Neural cell (in vitro differentiated cells): ENCODE measurements around the gene TCF23. TPM values are rescaled to one million over a fixed set of nuclear protein-coding genes. Genes with fewer than 3 reads are reported as not detected.

ENCODE experiments used
- H2AFZ ChIP-seq: fragments of 200-600, 300-800 bp; sonication (generic), shearing (Covaris generic); 2 replicates; pipeline ENCODE4 v1.6.0; 2014; ENCODE audit warnings: low read depth, mild to moderate bottlenecking, antibody characterized with exemption, low read length, moderate library complexity
- H3F3A ChIP-seq: fragments of 200-600 bp; shearing (Covaris generic); 2 replicates; pipeline ENCODE4 v1.6.1; 2016; ENCODE audit warnings: mild to moderate bottlenecking, moderate library complexity, mixed read lengths, antibody characterized with exemption, low read length; ENCODE audit not compliant: insufficient read depth, poor library complexity, severe bottlenecking
- H3K27ac ChIP-seq: fragments of 200-600, 300-800 bp; sonication (generic), shearing (Covaris generic); 2 replicates; pipeline ENCODE4 v1.5.1; 2014; ENCODE audit warnings: mild to moderate bottlenecking, low read length, moderate library complexity
- H3K27me3 ChIP-seq: fragments of 300-800, 200-600 bp; sonication (generic), shearing (Covaris generic); 2 replicates; pipeline ENCODE4 v1.6.0; 2014; ENCODE audit warnings: mild to moderate bottlenecking, low read depth, low read length, moderate library complexity; ENCODE audit not compliant: insufficient read depth
- H3K36me3 ChIP-seq: fragments of 300-800, 200-600 bp; sonication (generic), shearing (Covaris generic); 2 replicates; pipeline ENCODE4 v1.5.1; 2014; ENCODE audit warnings: mild to moderate bottlenecking, antibody characterized with exemption, low read length, moderate library complexity; ENCODE audit not compliant: insufficient read depth
- H3K4me2 ChIP-seq: fragments of 300-800, 200-600 bp; sonication (generic), shearing (Covaris generic); 2 replicates; pipeline ENCODE4 v1.6.0; 2014; ENCODE audit warnings: mild to moderate bottlenecking, low read length
- H3K4me3 ChIP-seq: fragments of 300-800, 200-600 bp; sonication (generic), shearing (Covaris generic); 2 replicates; pipeline ENCODE4 v1.5.1; 2014; ENCODE audit warnings: mild to moderate bottlenecking, low read length, moderate library complexity
- H3K79me2 ChIP-seq: fragments of 200-600 bp; shearing (Covaris generic); replicated peaks from 2 replicates; pipeline ENCODE4 v1.6.0; 2014; ENCODE audit warnings: mild to moderate bottlenecking, low read length, moderate library complexity; ENCODE audit not compliant: insufficient read depth
- H3K9ac ChIP-seq: fragments of 300-800, 200-600 bp; sonication (generic), shearing (Covaris generic); 2 replicates; pipeline ENCODE4 v1.6.1; 2016; ENCODE audit warnings: mild to moderate bottlenecking, low read length, mixed read lengths
- H3K9me2 ChIP-seq: fragments of 200-600 bp; shearing (Covaris generic); 2 replicates; pipeline ENCODE4 v1.6.1; 2016; ENCODE audit warnings: mild to moderate bottlenecking, low read length, mixed read lengths; ENCODE audit not compliant: insufficient read depth
- H3K9me3 ChIP-seq: fragments of 200-600, 300-800 bp; sonication (generic), shearing (Covaris generic); 2 replicates; pipeline ENCODE4 v1.6.1; 2016; ENCODE audit warnings: mild to moderate bottlenecking, mixed run types, low read length, moderate library complexity, mixed read lengths
- H4K20me1 ChIP-seq: fragments of 200-600 bp; shearing (Covaris generic); 2 replicates; pipeline ENCODE4 v1.6.1; 2016; ENCODE audit warnings: mild to moderate bottlenecking, mixed run types; ENCODE audit not compliant: insufficient read depth
- EP300 ChIP-seq: fragments of 450-650 bp; conservative IDR thresholded peaks from 2 replicates; pipeline ENCODE4 v1.6.1; 2014; ENCODE audit warnings: antibody characterized with exemption, mild to moderate bottlenecking, moderate library complexity; ENCODE audit not compliant: poor library complexity, severe bottlenecking
- EZH2 ChIP-seq: fragments of 200-600, 300-800 bp; shearing (Covaris generic), sonication (generic); IDR thresholded peaks from 2 replicates; pipeline ENCODE4 v1.6.1; 2014; ENCODE audit warnings: antibody characterized with exemption, low read length, borderline replicate concordance, mild to moderate bottlenecking; ENCODE audit not compliant: insufficient read depth, poor library complexity, severe bottlenecking
- MXI1 ChIP-seq: fragments of 450-650 bp; conservative IDR thresholded peaks from 2 replicates; pipeline ENCODE4 v1.6.1; 2014; ENCODE audit warnings: antibody characterized with exemption, mild to moderate bottlenecking; ENCODE audit not compliant: poor library complexity, severe bottlenecking
- POLR2AphosphoS5 ChIP-seq: IDR thresholded peaks from 2 replicates; pipeline ENCODE4 v1.6.1; 2012
- RAD21 ChIP-seq: fragments of 450-650 bp; conservative IDR thresholded peaks from 2 replicates; pipeline ENCODE4 v1.6.1; 2014; ENCODE audit warnings: antibody characterized with exemption, mild to moderate bottlenecking, moderate library complexity
- REST ChIP-seq: IDR thresholded peaks from 2 replicates; pipeline ENCODE4 v1.6.1; 2012; ENCODE audit warnings: borderline replicate concordance
- SMC3 ChIP-seq: fragments of 450-650 bp; conservative IDR thresholded peaks from 2 replicates; pipeline ENCODE4 v1.6.1; 2014; ENCODE audit warnings: antibody characterized with exemption, mild to moderate bottlenecking, moderate library complexity; ENCODE audit not compliant: poor library complexity
- TAF1 ChIP-seq: IDR thresholded peaks from 2 replicates; pipeline ENCODE4 v1.6.1; 2012; ENCODE audit warnings: low read depth
- polyA plus RNA-seq: library from polyadenylated mRNA; depleted of rRNA; stranded (reverse); fragments of >200 nt; gene quantifications from 2 replicates; pipeline ENCODE4 v1.2.3, GENCODE V29; 2014
- TF ChIP-seq, protein P1 (sequence below): fragments of 450-650 bp; IDR thresholded peaks from 2 replicates; pipeline ENCODE4 v1.5.1; 2014; ENCODE audit warnings: antibody characterized with exemption, mild to moderate bottlenecking, moderate library complexity; ENCODE audit not compliant: poor library complexity, severe bottlenecking

The TCF23 gene
- polyA plus RNA-seq, 1 donor from 2014 or later: not detected

DNA sequence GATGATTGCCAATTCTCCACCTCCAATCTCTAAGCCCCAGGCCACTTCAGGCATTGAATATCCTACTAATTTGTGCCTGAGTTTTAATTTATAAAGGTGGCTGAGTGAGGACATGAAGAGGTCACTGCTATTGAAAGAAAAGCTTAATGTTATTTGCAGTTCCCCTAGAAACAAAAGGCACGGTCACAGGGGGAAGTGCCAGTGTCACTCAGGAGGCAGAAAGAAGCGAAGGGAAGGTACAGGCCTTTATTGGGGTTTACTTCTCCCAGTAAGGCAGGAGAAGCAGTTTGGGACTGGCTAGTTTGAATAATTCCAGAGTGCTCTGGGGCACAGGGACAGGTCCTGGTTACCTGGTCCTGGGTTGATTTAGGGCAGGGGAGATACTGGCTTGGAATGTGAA is 26.9 kb upstream of the TCF23 start:
- Histone ChIP-seq H3K9ac (no peak overlapping the region), H3K27ac (no peak overlapping the region), H3K9me3 (no peaks in the 10 kb centered on the region), H3K36me3 (no peaks in the 10 kb centered on the region), H3K9me2 (no peaks in the 10 kb centered on the region), H3F3A (no peaks in the 10 kb centered on the region), H3K79me2 (no peaks in the 10 kb centered on the region), H3K4me2 (no peak overlapping the region), H3K27me3 (peaks cover 29% of the 10 kb centered on the region), H3K4me3 (no peak overlapping the region), H2AFZ (no peak overlapping the region), H4K20me1 (no peaks in the 10 kb centered on the region)
- no peak for TF ChIP-seq EZH2
- TF ChIP-seq MXI1: no peak
- TF ChIP-seq, protein P1, sequence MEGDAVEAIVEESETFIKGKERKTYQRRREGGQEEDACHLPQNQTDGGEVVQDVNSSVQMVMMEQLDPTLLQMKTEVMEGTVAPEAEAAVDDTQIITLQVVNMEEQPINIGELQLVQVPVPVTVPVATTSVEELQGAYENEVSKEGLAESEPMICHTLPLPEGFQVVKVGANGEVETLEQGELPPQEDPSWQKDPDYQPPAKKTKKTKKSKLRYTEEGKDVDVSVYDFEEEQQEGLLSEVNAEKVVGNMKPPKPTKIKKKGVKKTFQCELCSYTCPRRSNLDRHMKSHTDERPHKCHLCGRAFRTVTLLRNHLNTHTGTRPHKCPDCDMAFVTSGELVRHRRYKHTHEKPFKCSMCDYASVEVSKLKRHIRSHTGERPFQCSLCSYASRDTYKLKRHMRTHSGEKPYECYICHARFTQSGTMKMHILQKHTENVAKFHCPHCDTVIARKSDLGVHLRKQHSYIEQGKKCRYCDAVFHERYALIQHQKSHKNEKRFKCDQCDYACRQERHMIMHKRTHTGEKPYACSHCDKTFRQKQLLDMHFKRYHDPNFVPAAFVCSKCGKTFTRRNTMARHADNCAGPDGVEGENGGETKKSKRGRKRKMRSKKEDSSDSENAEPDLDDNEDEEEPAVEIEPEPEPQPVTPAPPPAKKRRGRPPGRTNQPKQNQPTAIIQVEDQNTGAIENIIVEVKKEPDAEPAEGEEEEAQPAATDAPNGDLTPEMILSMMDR: no peak
- no peak for TF ChIP-seq POLR2AphosphoS5
- no peak for TF ChIP-seq SMC3
- no peak for TF ChIP-seq RAD21
- no peak for TF ChIP-seq EP300
- TF ChIP-seq REST: no peak

- Histone ChIP-seq H3K27ac (no peak overlapping the region), H3K36me3 (no peaks in the 10 kb centered on the region), H3K79me2 (no peaks in the 10 kb centered on the region), H3K27me3 (peaks cover 22% of the 10 kb centered on the region), H3K9me2 (no peaks in the 10 kb centered on the region), H3K4me2 (no peak overlapping the region), H3F3A (no peaks in the 10 kb centered on the region), H3K4me3 (no peak overlapping the region), H4K20me1 (no peaks in the 10 kb centered on the region), H2AFZ (no peak overlapping the region), H3K9ac (no peak overlapping the region), H3K9me3 (no peaks in the 10 kb centered on the region)
- TF ChIP-seq REST (no peak), EP300 (no peak), POLR2AphosphoS5 (no peak), TAF1 (no peak), EZH2 (no peak), RAD21 (no peak), SMC3 (no peak), MXI1 (no peak)
- TF ChIP-seq, protein P1: no peak
Measured at GRCh38 chr2:27122791-27123190, 26.0 kb upstream of the TCF23 start.
